COLO829 (cell line): Measurements from ENCODE around the gene NRXN2.
A peak's percentile ranks its signal among the peaks of the same experiment; 100 is the strongest.

ENCODE experiments used
- DNase-seq: peaks from one replicate; pipeline ENCODE4 v3.0.0; 2012; ENCODE audit warnings: low spot score

NRXN2 gene

GRCh38 chr11:64590763-64591221 is 132.2 kb downstream of the NRXN2 start, which contains the start of gene SLC22A12:
SLC22A12 (plus strand) TSS chr11:64591220; CDS start chr11:64591557, 337 bp downstream.
- DNase-seq: no peak

GRCh38 chr11:64588701-64589100 is 134.3 kb downstream of the NRXN2 start:
- no peak for DNase-seq

- no peak for DNase-seq
These were observed 136.6 kb downstream of the NRXN2 start for GRCh38 chr11:64586366-64586765.

GRCh38 chr11:64585150-64585549 is 137.8 kb downstream of the NRXN2 start:
- no peak for DNase-seq

- no peak for DNase-seq
These were observed 139.4 kb downstream of the NRXN2 start for GRCh38 chr11:64583296-64584262.

GRCh38 chr11:64582885-64583284 is 140.1 kb downstream of the NRXN2 start:
- no peak for DNase-seq

GRCh38 chr11:64581057-64581523 is 141.9 kb downstream of the NRXN2 start:
- DNase-seq: no peak

- DNase-seq: no peak
These were observed 142.6 kb downstream of the NRXN2 start for GRCh38 chr11:64580412-64580811.

GRCh38 chr11:64577202-64577601 is 145.8 kb downstream of the NRXN2 start:
- no peak for DNase-seq

- DNase-seq: no peak
These were observed 150.9 kb downstream of the NRXN2 start for GRCh38 chr11:64572143-64572542.

- DNase-seq: no peak
These were observed 151.4 kb downstream of the NRXN2 start for GRCh38 chr11:64571410-64572091.

- no peak for DNase-seq
These were observed 152.0 kb downstream of the NRXN2 start for GRCh38 chr11:64571050-64571409.

GRCh38 chr11:64570341-64570740 is 152.7 kb downstream of the NRXN2 start:
- DNase-seq: no peak

- DNase-seq: no peak
These were observed 153.6 kb downstream of the NRXN2 start for GRCh38 chr11:64569300-64569970.

GRCh38 chr11:64568584-64569140 is 154.3 kb downstream of the NRXN2 start:
- no peak for DNase-seq

GRCh38 chr11:64568041-64568571 is 154.9 kb downstream of the NRXN2 start:
- no peak for DNase-seq

GRCh38 chr11:64566915-64567891 is 155.8 kb downstream of the NRXN2 start:
- no peak for DNase-seq

GRCh38 chr11:64566042-64566914 is 156.7 kb downstream of the NRXN2 start:
- peak; percentile 59 for DNase-seq
